HG02798 (cell line): Measurements from ENCODE around the gene ZNF652.
"Not testable (repeated sequence)": the region's sequence is repeated elsewhere in the genome, so short reads cannot be mapped to it uniquely, and the experiment has no call there.

Source experiments
- ATAC-seq: cut with Tn5 transposase; IDR thresholded peaks from one replicate; pipeline ENCODE4 v1.9.1; 2021; ENCODE audit warnings: mild to moderate bottlenecking; ENCODE audit not compliant: unreplicated experiment, poor library complexity

Gene ZNF652

DNA sequence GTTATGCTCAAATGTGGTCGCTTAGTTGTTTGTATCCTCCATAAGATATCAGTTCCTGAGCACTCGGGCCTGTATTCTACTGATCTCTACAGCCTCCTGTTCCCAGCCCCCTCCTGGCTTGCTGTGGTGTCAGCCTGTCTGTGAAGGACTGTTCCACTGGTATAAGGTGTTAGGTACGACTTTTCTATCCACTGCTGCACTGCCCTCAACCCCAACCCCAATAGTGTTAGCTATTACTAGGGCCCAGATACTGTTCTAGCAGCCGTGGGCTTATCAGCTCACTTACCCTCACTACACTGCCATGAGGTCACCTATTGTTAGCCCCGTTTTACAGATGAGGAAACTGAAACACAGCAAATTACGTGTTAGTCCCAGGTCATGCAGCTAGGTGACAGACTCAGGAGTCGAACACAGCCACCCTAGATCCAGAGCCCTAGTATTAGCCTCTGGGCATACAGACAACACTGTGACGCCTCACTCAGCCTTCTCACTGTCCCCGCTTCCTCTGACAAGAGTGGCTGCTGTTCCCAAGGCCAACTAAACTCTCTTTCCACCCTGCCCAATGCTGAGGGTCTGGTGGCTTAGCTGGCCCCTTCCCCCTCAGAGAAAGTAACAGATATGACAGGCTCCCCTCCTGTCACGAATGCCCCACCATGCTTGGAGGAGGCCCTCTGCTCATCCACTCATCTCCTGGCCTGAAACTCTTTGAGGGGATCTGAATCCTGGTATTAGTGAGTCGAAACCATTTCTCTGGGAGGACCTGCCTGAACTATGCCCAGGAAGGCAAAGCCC lies 25.6 kb upstream of the ZNF652 start:
- ATAC-seq: no peak

GRCh38 chr17:49386373-49386772 lies 24.3 kb upstream of the ZNF652 start:
- ATAC-seq: no peak

DNA sequence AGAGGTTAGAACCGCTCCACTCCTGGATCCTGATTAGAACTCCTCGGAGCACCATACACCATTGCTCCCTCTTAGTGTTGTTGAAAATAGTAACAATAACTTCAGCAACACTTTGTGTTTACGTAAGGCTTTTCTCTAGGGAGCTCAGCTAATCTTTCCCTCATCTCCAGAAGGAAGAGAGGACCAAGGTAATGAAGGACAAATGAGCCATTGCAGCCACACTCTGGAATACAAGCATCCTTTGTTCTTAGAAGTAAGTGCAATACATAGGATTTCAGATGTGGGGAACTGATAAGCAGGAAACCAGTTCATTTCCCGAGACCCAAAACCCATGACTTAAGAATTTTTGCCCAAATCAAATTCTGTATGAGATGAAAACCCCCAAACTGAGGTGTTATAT lies 22.9 kb upstream of the ZNF652 start:
- no peak for ATAC-seq

DNA sequence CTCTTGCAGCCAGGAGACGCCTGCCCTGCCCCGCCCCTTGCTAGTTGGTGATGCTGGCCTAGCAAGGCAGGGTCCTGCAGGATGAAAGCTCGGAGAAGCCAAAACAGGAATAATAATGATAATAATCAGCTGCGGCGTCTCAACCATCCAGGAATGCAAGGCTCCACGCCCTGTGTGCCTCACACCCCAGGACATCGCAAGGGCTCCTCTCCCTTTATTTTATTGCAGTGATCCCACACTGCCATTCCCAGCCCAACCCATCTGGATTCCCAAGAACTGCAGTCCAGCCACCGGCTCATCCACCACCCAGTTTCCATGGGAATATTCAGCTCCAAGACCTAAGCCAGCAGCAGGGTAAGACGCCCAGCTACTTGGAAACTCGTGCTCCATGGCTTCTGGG lies 21.0 kb upstream of the ZNF652 start:
- no peak for ATAC-seq

DNA sequence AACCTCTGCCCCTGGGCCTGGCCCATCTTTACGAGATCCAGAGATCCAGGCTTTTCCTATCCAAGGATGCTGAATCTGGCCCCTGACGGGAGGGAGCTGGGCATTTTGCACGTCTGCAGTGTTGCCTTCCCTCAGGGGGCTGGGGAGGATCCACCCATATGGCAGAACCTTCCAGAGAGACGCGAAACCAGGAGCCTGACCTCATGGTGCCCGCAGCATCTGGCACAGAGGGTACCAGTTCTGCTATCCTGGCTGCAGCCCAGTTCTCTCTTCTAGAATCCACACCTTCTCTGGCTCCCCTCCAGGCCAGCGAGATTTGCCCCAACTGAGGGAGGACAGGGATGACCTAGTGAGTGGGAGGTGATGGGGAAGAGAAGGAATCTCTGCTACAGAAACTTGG lies 20.5 kb upstream of the ZNF652 start:
- ATAC-seq: no peak

DNA sequence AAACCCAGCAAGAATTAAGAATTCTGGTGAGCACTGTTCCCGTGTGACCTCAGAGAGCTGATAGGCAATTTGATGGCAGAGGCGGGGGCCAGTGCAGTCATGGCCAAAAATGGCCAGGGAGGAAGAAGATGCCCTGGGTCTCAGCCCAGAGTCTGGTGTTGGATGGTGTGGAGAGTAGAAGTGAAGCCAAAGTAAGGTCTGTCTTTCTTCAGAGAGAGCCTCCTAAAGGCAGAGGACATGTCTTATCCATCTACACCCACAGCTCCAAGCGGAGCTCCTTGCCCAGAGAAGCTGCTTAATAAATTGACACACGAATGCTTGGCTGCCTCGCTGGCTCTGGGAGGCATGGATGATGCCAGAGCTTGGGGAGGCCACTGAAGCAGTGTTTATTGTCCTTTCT lies 19.7 kb upstream of the ZNF652 start:
- ATAC-seq: no peak

DNA sequence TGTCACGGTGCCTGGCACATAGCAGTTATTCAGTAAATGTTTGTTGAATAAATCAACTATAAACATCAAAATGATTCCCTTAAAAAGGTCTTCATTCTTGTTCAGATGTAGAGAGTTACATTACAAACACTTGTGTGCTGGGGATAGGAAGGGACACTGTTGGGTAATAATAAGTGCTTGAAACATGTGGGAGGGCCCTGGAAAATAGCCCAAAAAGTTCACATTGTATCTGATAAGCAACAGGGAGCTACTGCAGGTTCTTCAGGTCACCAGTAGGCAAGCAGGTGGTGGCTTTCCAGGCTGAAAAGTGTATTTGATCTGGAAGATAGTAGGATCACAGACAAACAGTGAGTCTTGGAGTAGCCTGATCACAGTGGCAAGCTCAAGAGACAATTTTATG lies 19.0 kb upstream of the ZNF652 start:
- ATAC-seq: no peak

DNA sequence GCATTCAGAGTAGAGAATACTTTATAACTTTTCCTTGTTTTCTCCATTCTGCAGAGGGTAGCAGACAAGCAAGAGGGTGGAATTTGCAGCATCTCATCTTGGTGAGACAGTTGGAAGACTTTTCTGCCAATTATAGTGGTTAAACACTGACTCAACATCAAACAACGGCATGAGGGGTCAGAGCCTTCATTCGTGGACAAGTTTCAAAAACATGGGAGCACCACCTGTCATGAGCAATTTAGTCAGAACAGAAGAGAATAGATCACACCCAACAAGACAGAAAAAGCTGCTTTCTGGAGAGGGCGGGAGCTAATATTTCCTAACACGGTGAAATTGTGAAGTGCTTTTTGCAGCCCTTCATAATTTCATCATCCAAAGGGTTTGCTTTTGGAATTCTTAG lies 17.9 kb upstream of the ZNF652 start:
- no peak for ATAC-seq

- ATAC-seq: no peak
These were observed 16.3 kb upstream of the ZNF652 start for GRCh38 chr17:49378311-49378710.

- no peak for ATAC-seq
These were observed 13.5 kb upstream of the ZNF652 start for GRCh38 chr17:49375544-49375943.

- ATAC-seq: no peak
These were observed 11.1 kb upstream of the ZNF652 start for GRCh38 chr17:49373115-49373514.

- ATAC-seq: no peak
These were observed 10.4 kb upstream of the ZNF652 start for GRCh38 chr17:49372425-49372824.

- no peak for ATAC-seq
These were observed 9.2 kb upstream of the ZNF652 start for GRCh38 chr17:49370971-49371834.

DNA sequence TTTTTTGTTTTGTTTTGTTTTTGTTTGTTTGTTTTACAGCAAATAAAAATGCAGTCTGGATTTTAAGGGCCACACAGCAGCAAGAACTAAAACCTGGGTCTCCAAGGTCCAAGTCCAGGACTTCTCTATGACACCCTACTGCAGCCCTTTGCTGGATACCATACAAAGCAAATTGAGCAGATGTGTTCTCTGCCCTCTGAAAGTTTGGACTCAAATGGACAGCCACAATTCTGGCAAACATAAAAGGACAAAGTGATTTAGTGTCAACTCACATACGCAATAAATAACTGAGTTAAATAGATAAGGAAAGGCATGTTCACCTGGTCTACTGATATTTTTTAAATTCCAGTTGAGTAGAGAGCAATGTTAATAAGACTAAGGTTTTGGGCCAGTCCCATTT lies 7.7 kb upstream of the ZNF652 start:
- no peak for ATAC-seq

- no peak for ATAC-seq
These were observed 7.0 kb upstream of the ZNF652 start for GRCh38 chr17:49369089-49369488.

DNA sequence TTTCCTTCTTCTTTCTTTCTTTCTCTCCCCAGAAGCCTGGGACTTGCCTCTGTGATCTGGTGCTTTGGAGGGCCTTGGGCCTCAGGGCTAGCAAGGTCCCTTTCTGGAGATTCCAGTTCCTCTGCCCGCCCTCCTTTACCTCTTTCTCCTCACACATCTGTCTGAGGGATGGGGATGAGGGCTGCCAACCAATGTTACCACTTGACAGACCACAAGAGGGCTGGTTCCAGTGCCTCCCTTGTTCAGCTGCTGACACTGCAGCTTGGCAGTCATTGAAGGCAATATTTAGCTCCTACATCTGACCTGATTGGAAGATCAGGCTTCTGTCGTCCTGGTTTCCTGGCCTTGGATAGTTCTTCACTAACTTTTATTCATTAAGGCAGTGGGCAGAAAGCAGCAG lies 3.6 kb upstream of the ZNF652 start:
- no peak for ATAC-seq

DNA sequence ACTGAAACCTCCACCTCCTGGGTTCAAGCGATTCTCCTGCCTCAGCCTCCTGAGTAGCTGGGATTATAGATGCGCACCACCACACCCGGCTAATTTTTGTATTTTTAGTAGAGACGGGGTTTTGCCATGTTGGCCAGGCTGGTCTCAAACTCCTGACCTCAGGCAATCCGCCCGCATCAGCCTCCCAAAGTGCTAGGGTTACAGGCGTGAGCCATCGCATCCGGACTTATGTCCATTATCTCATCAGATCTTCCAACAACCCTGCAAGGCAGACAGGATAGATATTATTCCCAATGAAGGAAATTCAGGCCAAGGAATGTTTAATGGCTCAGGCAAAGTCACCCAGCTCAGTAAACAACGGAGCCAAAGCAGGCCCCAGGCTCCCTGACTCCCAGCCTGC lies 3.1 kb upstream of the ZNF652 start:
- ATAC-seq: not testable (repeated sequence)

GRCh38 chr17:49364119-49364518 lies 2.1 kb upstream of the ZNF652 start:
- ATAC-seq: no peak

GRCh38 chr17:49363251-49363650 lies 1.2 kb upstream of the ZNF652 start:
- no peak for ATAC-seq

- no peak for ATAC-seq
These were observed 670 bp upstream of the ZNF652 start for GRCh38 chr17:49362723-49363117.

DNA sequence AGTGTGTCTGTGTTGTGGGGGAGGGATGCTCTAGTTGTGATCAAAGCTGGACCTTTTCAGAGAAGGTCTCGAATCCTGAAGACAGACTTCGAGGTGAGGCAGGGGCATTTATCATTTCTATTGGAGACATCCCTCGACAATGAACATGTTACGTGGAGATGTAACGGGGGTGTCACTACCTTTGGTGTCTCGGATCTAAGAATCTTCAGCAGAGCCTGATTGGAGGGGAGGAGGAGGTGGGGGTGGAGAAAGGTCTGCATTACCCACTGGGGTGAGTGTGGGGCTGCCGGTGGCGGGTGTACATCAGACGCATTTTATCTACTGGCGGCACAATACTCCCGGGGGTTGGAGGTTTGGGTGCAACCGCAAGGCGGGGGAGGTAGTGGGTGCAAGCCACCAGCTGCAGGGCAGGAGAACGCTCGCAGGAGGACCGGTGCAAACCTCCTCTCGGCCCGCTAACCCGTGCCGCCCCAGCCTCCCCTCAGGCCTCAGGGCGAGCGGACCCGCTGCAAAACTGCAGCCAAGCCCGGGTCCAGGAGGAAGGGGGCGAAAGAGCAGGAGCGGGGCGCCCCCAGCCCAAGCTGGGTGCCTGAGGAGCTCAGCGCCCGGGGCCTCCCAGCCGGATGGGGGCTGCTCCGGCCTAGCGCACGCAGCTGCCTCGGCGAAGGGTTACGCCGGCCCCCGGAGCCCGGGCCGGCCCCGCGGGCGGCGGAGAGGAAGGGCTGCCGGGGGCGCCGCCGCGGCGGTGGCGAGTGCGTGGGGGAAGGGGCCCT lies 735 bp downstream of the ZNF652 start:
- peak; percentile 23 for ATAC-seq
